COLO829 (cell line): ENCODE measurements around the gene PAPSS2.
A peak's percentile ranks its signal among the peaks of the same experiment; 100 is the strongest.
"Not testable (repeated sequence)": the region's sequence is repeated elsewhere in the genome, so short reads cannot be mapped to it uniquely, and the experiment has no call there.

Source experiments
- DNase-seq: peaks from one replicate; pipeline ENCODE4 v3.0.0; 2012; ENCODE audit warnings: low spot score

PAPSS2 gene

DNA sequence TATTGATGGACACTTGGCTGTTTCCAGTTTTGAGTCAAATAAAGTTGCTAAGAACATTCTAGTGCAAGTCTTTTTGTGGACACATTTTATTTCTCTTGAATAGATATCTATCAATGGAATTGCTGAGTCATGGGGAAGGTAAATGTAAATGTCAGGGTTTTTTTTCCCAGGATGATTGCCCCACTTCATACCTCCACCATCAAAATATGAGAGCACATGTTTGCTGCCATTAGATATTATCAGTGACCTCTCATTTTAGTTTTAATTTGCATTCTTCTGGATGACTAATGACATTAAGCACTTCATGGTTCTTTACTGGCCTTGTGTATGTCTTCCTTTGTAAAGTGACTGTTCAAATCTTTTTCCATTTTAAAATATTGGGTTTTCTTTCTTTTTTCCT, 45.7 kb downstream of the PAPSS2 start:
- DNase-seq: peak; percentile 6

DNA sequence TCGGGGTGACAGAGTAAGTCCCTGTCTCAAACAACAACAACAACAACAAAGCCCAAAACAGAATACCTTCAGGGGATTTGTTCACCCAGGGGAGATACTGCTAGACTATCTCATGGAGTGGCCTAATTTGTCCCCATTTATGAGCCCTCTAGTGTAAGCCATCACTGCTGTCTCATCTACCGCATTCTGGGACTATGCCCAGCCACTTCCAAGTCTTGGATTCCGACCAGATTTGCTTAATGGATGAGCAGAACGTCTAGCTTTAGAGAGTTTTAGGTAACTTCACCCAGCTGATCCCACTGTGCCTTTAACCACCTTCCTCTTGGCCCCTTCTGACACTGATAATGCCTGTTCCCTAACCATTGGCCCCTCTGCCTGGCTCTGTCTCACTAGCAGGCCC, 47.1 kb downstream of the PAPSS2 start:
- DNase-seq: no peak

DNA sequence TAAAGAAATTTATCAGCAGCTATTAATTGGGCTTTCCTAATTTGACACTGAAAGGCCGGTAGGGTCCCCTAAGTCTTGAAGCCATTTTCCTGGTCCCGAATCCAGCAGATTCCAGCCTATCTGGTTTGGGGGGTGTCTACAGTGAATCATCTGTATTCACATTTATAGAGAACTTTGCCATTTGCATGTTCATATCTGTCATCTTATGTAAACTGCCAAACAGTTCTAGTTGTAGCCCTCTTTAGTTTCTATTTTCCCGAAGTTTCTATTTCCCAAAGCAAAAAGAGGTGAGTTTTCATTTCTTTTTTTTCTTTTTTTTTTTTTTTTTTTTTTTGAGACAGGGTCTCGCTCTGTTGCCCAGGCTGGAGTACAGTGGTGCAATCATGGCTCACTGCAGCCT, 47.6 kb downstream of the PAPSS2 start:
- DNase-seq: no peak

DNA sequence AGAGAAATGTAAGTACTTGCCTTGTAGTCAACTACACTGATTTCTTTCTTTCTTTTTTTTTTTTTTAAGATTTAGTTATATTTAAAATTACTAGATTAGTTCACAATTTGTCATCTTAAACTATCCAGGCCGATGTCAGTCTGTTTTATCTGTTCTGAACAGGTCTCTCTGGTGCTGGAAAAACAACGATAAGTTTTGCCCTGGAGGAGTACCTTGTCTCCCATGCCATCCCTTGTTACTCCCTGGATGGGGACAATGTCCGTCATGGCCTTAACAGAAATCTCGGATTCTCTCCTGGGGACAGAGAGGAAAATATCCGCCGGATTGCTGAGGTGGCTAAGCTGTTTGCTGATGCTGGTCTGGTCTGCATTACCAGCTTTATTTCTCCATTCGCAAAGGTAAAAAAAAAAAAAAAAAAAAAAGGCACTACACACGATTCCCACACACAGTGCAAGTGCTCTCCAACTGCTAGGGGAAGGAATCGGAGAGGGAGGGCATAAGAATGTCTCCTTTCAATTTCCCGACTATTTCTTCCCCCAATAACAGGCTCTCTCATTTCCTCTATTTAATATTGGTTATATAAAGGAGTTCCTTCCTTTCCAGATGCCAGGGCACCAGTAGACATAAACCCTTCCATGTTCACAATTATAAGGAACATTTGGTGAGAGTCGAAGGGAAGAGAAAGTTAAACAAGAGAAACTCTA, 53.4 kb downstream of the PAPSS2 start:
- DNase-seq: no peak

DNA sequence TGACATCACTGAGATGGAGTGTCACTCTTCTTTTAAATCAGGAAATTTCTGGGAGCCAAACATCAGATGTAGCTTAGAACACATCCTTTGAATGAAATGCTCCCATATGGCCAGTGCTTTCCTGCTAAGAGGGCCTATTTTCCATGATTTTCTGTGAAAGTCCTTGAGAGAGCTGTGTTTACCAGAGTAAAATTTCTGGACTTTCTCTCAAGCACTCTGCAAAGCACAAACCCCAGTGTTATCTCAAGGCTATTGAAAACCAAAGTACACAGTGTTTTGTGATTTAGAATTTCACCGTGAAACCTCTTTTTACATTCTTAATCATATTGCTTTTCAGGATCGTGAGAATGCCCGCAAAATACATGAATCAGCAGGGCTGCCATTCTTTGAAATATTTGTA, 54.0 kb downstream of the PAPSS2 start:
- DNase-seq: no peak

DNA sequence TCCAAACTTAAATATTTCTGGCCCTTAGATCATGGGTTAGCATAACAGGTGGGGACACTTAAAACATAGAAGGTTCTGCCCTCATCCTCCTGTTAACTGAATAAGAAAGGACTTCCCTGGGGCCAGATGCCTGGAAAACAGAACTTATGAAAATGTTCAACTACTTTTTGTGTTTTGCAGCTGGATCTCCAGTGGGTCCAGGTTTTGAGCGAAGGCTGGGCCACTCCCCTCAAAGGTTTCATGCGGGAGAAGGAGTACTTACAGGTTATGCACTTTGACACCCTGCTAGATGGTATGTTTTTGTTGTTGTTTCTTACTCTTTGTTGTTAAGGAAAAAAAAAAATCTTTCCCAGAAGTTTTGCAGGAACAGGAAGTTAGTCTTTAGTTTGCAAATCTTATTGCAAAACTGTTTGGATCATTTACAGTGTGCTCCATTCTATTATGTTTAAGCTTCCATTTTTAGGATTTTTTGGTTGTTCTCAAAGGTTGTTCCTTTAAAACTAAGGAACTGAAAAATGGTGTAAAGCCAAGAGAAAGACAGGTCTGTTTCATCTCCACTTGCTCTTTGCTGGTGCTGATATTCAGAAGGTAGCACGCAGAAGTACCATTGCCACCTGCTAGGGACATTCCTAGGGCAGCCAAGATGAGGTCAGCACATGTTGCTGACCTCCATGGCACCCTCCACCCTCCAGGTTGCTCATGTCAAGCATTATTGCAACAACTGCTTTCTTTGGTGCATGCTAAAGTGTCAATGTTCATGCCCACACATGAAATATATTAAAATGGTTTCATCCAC, 56.1 kb downstream of the PAPSS2 start:
- DNase-seq: no peak

DNA sequence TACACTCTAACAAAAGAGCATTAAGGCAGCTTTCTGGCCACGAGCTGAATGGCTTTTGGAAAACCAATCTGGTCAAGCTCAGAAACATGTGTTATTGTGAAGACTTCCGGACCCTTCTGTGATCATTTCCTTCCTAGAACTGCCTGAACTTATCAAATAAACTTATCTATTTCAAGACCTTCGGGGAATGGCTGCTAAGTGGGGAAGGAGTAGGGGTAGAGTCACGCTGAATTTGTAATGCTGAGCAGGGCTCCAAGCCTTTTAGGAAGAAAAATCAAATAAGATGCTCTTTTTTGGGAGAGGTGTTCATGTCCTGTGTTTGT, 56.6 kb downstream of the PAPSS2 start:
- DNase-seq: no peak

DNA sequence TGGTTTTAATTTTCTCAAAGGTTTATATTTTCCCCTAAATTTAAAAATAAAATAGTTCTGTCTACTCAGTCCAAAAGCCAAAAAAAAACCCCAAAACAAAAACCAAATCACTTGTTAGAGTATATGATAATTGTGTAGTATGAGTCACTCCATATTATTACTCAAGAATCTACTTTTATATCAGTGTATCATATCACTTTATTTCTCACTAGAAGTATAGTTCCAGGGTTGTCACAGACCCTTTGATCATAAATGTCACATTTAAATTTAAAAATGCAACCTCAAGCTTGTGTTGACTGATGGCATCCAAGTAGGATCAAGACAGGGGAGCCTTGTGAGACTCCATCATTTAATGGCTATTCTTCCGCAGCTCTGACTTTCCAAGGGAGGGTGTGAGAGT, 61.0 kb downstream of the PAPSS2 start:
- DNase-seq: no peak

DNA sequence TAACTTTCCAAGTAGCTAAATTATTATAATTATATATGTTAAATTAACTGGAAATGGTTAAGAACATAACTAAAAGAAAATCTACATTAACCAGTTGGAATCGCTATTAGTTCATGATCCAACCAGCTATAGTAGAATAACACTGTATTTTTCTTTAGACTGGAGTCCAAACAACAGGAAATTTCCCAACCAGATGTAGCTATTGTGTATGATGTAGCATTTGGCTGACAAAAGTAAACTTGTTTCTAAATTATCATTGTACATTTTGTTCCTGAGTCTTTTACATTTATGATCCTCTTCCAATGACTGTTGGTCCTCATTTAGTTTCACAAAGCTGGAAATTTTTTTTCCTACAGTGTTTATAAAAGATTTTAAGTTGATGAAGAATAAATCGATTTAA, 62.1 kb downstream of the PAPSS2 start:
- no peak for DNase-seq

DNA sequence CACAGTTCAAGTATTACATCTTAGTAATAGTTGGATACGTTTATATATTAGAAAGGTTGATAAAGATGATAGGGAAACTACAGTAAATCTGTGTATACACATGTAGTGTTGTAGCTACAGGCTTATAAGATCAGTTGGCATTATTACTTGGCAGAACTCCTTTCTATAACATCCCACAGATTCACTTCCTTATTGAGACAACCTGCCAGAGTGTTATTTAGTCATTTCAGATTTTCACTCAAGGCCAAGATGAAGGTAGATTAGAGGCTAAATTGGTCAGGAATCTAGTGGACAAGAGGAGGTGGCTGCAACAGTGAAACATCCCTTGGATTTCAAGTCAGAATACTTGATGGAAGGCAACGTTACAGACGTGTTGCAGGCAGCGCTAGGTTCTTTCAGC, 63.0 kb downstream of the PAPSS2 start:
- DNase-seq: no peak

DNA sequence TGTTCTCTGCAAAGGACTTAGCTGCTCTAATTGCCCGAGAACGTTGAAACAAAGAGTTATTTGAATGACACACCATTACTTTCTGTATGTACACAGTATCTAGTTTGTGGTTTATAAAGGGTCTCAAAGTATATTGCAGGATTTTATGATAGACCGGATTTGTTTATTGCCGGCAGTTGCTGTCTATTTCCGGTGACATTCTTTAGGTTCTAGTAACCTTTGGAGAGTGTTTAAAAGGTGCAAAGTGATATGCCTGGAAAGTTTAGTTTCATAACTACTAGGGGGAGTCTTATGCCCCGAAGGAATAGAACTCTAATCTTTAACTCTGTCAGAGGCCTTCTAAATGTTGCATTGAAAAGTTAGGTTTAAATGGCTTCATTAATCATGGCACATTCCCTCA, 63.8 kb downstream of the PAPSS2 start:
- peak; percentile 56 for DNase-seq

DNA sequence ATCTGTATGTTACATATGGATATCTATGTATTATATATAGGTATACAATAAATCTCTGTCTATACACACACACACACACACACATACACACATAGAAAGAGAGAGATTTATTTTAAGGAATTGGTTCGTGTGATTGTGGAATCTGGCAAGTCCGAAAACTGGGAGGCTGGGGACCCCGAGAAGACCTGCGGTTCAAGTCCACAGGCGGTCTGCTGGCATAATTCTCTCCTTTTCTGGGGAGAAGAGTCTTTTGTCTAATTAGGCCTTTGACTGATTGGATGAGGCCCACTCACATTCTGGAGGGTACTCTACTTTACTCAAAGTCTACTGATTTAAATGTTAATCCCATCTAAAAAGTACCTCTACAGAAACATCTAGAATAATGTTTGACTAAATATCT, 65.1 kb downstream of the PAPSS2 start:
- DNase-seq: no peak

DNA sequence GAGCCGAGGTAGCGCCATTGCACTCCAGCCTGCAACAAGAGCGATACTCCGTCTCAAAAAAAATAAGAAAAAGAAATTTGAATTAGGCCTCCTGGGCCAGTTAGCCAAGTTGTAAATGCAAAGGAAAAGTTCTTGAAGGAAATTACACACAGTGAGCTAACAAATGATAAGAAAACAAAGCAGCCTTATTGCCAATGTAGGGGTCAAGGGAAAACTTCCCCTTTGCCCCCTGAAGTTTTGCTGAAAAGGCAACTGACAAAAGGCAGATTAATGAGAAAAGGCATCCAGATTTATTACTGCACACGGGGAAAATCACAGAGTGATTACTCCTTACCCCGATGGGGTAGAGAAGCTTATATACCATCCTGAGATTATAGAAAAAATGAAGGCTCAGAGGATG, 70.3 kb downstream of the PAPSS2 start:
- DNase-seq: no peak

DNA sequence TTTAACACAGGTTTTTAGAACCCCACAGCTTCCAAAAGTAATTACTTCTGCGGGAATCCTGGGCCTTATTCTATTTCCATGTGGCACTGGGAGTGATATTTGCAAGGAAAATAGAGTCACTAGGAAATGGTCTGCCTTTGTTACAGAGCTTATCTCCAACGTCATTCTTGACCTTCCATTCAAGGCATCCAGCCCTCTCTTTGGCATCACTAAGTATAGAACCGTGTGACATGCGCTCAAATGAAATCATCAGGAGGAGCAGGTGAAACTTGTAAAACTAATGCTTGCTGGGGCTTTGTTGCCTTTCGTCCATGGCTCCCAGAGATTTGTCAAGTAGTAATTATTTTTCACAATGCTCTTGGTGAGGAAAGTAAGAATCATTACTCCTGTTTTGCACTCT, 73.4 kb downstream of the PAPSS2 start:
- no peak for DNase-seq

DNA sequence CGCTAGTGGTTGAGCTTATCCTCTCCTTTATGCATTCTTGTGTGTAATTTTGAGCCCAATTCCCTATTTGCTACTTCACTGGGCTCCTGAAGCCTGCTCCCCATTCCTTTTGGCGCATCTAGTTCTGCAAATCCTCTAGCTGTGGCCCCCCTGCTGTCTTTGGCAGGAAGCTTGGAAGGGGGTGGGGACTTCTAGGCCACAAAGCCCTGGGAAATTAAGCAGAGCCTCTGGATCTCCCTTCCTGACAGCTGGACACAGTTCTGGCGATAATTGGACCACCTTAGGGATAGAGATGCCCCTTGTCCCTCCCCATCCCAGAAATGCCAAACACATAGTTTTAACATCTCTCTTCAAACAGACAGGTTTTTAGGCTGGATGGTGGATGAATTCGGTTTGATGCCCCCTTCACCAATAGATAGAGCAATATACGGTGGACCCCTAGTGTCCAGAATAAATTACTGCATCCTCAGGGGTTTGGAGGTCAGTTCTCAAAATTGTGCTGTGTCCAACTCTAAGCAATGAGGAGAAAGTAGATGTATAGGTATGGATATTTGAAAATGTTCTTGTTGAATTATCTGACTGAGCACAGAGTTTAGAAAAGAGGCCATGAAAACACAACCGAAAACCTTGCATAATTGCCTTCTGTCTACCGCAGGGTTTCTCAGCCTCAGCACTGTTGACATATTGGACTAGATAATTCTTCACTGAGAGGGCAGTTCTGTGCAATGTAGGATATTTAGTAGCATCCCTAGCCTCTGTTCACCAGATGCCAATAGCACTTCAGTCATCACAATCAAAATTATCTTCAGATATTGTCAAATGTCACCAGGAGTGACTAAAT, 75.5 kb downstream of the PAPSS2 start:
- peak; percentile 37 for DNase-seq

DNA sequence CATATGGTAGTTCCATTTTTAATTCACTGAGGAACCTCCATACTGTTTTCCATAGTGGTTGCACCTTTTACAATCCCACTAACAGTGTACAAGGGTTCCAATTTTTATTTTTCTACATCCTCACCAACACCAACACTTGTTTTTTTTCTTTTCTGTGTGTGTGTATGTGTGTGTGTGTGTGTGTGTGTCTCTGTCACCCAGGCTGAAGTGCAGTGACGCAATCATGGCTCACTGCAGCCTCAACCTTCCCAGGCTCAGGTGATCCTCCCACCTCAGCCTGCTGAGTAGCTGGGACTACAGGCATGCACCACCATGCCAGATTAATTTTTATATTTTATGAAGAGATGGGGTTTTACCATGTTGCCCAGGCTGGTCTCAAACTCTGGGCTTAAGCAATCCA, 78.6 kb downstream of the PAPSS2 start:
- DNase-seq: not testable (repeated sequence)

DNA sequence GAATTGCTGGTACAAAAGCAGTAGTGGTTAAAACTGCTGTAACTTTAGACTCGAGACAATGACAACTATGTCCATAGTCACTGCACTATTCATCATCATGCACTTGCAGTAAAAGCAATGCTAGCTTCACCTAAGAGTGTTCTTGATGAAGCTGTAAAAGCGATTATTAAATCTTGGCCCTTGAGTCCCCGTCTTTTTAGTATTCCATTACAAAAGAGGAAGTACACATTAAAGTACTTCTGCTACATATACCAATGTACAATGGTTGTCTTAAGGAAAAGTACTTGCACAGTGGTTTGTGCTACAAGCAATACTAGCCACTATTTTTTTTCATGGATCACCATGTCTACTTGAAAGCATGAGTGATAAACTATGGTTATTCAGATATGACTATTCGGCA, 80.0 kb downstream of the PAPSS2 start:
- no peak for DNase-seq

DNA sequence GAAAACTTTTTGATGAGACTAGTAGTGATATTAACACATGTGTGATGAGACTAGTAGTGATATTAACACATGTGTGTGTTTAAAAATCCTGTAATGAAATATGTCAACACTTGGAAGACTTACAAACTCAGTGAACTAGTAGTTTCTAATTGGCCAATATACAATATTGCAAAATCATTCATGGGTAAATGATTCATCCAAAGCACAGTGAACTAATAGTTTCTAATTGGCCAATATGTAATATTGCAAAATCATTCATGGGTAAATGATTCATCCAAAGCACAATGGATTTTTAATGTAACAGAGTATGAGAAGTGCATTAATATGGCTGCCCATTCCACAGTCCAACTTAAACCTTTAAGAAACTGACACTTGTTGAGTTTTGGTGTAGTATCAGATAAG, 80.6 kb downstream of the PAPSS2 start:
- no peak for DNase-seq

DNA sequence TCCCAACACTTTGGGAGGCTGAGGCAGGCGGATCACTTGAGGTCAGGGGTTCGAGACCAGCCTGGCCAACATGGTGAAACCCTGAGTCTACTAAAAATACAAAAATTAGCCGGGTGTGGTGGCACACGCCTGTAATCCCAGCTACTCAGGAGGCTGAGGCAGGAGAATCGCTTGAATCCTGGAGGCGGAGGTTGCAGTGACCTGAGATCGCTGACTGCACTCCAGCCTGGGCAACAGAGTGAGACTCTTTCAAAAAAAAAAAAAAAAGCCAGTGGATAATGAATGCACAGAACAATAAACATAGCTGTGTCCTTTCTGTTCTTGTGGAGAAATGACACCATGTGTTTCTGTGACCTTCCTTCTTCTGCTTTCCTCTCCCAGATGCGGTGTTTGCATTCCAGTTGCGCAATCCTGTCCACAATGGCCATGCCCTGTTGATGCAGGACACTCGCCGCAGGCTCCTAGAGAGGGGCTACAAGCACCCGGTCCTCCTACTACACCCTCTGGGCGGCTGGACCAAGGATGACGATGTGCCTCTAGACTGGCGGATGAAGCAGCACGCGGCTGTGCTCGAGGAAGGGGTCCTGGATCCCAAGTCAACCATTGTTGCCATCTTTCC, 83.4 kb downstream of the PAPSS2 start:
- not testable (repeated sequence) for DNase-seq

DNA sequence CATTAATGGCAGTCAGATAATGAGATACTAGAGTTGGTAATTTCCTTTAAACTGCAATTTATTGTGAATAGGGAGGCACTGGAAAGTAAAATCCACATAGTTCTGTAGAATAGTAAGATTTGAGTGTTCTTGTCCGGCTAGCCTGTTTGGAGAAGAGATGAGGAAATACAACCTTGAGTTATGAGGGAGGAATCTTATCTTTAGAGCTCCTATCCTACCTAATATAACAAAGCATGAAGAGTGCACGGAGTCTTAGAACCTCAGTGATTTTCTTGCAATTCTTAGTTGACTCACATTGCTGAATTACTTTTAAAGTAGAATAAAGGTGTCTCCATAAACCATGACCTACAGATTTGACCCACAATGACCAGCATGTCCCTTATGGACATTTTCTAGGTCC, 84.9 kb downstream of the PAPSS2 start:
- DNase-seq: no peak

DNA sequence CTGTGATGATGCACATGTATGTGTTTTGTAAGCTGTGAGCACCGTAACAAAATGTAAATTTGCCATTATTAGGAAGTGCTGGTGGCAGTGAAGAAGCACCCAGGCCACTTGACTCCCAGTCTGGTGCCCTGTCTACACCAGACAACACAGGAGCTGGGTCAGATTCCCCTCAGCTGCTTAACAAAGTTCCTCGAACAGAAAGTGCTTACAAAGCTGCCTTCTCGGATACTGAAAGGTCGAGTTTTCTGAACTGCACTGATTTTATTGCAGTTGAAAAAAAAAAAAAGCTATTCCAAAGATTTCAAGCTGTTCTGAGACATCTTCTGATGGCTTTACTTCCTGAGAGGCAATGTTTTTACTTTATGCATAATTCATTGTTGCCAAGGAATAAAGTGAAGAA, 87.2 kb downstream of the PAPSS2 start:
- no peak for DNase-seq

DNA sequence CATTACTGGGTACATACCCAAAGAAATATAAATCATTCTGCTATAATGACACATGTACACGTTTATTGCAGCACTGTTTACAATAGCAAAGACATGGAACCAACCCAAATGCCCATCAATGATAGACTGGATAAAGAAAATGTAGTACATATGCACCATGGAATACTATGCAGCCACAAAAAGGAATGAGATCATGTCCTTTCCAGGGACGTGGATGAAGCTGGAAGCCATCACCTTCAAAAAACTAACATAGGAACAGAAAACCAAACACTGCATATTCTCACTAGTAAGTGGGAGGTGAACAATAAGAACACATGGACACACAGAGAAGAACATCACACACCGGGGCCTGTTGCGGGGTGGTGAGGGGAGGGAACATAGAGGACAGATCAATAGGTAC, 88.6 kb downstream of the PAPSS2 start:
- DNase-seq: not testable (repeated sequence)
